Activated T-cell treated with anti-CD3 and anti-CD28 coated beads for 48 hours (primary cell): Measurements from ENCODE around the gene HUS1.
"Not testable (repeated sequence)": the region's sequence is repeated elsewhere in the genome, so short reads cannot be mapped to it uniquely, and the experiment has no call there.

Experiments
- DNase-seq: peaks from one replicate; pipeline ENCODE4 v3.0.0-alpha.2; 2020; ENCODE audit warnings: low read depth

Gene HUS1

GRCh38 chr7:47923081-47923875 is 56.1 kb downstream of the HUS1 start:
- not testable (repeated sequence) for DNase-seq

- DNase-seq = not testable (repeated sequence)
These were observed 62.9 kb downstream of the HUS1 start for GRCh38 chr7:47916514-47916913.

- no peak for DNase-seq
These were observed 63.8 kb downstream of the HUS1 start for GRCh38 chr7:47915616-47915976.

GRCh38 chr7:47914717-47915615 is 64.4 kb downstream of the HUS1 start:
- DNase-seq = no peak
